Endothelial cell of umbilical vein (primary cell): ENCODE results near the gene NSFL1C. TPM values are rescaled to one million over a fixed set of nuclear protein-coding genes. Genes with fewer than 3 reads are reported as not detected.
A peak's percentile ranks its signal among the peaks of the same experiment; 100 is the strongest.

ENCODE experiments used
- BruUV-seq: library from RNA; stranded (reverse); fragments of 400-500 nt; replicated peaks from 2 replicates; lab custom pipeline; 2021; lab: Mats Ljungman, UMichigan
- CTCF ChIA-PET: fragments of 300-600, 350-600 bp; sonication (Branson Sonifier 250); formaldehyde crosslinking; loops from one replicate; lab custom pipeline; 2021; ENCODE audit warnings: antibody characterized with exemption, inconsistent platforms; lab: Charles Lee
- POLR2A ChIA-PET: fragments of 300-600, 350-600 bp; sonication (Branson Sonifier 250); formaldehyde crosslinking; loops from one replicate; lab custom pipeline; 2021; ENCODE audit warnings: antibody characterized with exemption, inconsistent platforms; lab: Charles Lee
- DNase-seq: peaks from one replicate; pipeline ENCODE4 v3.0.0-alpha.2; 2011; ENCODE audit warnings: low read depth, low spot score
- FAIRE-seq: peaks from 2 replicates; lab custom pipeline; 2011; peaks lifted over from hg19 to GRCh38; lab: Jason Lieb, UNC
- H2AFZ ChIP-seq: 2 replicates; pipeline ENCODE4 v1.6.0; 2012; ENCODE audit warnings: low read depth, low read length, control low read depth, inconsistent platforms
- H3K27ac ChIP-seq: 2 replicates; pipeline ENCODE4 v1.5.1; 2011; ENCODE audit warnings: low read depth, mild to moderate bottlenecking, control low read depth, low read length, moderate library complexity; ENCODE audit not compliant: insufficient read depth
- H3K27me3 ChIP-seq, 2 experiments: 2 replicates each; pipeline versions ENCODE4 v1.6.0 to v1.6.1; 2011; ENCODE audit warnings: low read length in 2 of 2, mixed read lengths in 1 of 2; ENCODE audit not compliant: control insufficient read depth in 2 of 2, insufficient read depth in 2 of 2
- H3K36me3 ChIP-seq, 2 experiments: 2 replicates in 1 of 2; 3 replicates in 1 of 2; pipeline ENCODE4 v1.5.1; 2011; ENCODE audit warnings: low read length in 2 of 2, mild to moderate bottlenecking in 1 of 2, moderate library complexity in 1 of 2; ENCODE audit not compliant: control insufficient read depth in 2 of 2, insufficient read depth in 2 of 2; ENCODE audit errors: extremely low read depth in 1 of 2
- H3K4me1 ChIP-seq: 3 replicates; pipeline ENCODE4 v1.5.1; 2011; ENCODE audit warnings: mild to moderate bottlenecking, low read length; ENCODE audit not compliant: control insufficient read depth, insufficient read depth; ENCODE audit errors: extremely low read depth
- H3K4me2 ChIP-seq: 2 replicates; pipeline ENCODE4 v1.6.1; 2011; ENCODE audit warnings: low read length, control low read depth, mixed read lengths; ENCODE audit not compliant: insufficient read depth
- H3K4me3 ChIP-seq, 3 experiments: fragments of 200-600 bp in 1 of 3; sonication (generic), shearing (Covaris generic) in 1 of 3; replicated peaks in 1 of 3; 2 replicates each; pipeline ENCODE4 v1.5.1; 2011 to 2016; ENCODE audit warnings: control low read depth in 3 of 3, low read length in 3 of 3, mild to moderate bottlenecking in 2 of 3, inconsistent platforms in 1 of 3, low read depth in 1 of 3, moderate library complexity in 1 of 3; ENCODE audit not compliant: insufficient read depth in 1 of 3
- H3K79me2 ChIP-seq: 2 replicates; pipeline ENCODE4 v1.6.0; 2012; ENCODE audit warnings: low read length, inconsistent platforms; ENCODE audit not compliant: control insufficient read depth, insufficient read depth
- H3K9ac ChIP-seq: replicated peaks from 2 replicates; pipeline ENCODE3; 2011; ENCODE audit warnings: low read length, control low read depth; ENCODE audit not compliant: insufficient read depth; ENCODE audit errors: extremely low read depth
- H3K9me1 ChIP-seq: replicated peaks from 3 replicates; pipeline ENCODE4 v1.6.0; 2011; ENCODE audit warnings: mild to moderate bottlenecking, low read length; ENCODE audit not compliant: control insufficient read depth, insufficient read depth; ENCODE audit errors: extremely low read depth
- H3K9me3 ChIP-seq: replicated peaks from 2 replicates; pipeline ENCODE4 v1.5.1; 2012; ENCODE audit warnings: low read length, inconsistent platforms; ENCODE audit not compliant: control insufficient read depth, insufficient read depth
- H4K20me1 ChIP-seq: replicated peaks from 2 replicates; pipeline ENCODE3; 2011; ENCODE audit warnings: mild to moderate bottlenecking, low read length; ENCODE audit not compliant: control insufficient read depth, insufficient read depth; ENCODE audit errors: extremely low read depth
- EZH2 ChIP-seq: IDR thresholded peaks from 2 replicates; pipeline ENCODE4 v1.6.1; 2012; ENCODE audit warnings: borderline replicate concordance, low read depth, mild to moderate bottlenecking, moderate library complexity, low read length, inconsistent platforms; ENCODE audit not compliant: severe bottlenecking
- FOS ChIP-seq: IDR thresholded peaks from 2 replicates; pipeline ENCODE4 v1.6.1; 2011; ENCODE audit warnings: mild to moderate bottlenecking, low read length, moderate library complexity, borderline replicate concordance; ENCODE audit not compliant: insufficient read depth
- GATA2 ChIP-seq: IDR thresholded peaks from 2 replicates; pipeline ENCODE4 v1.7.0; 2011; ENCODE audit warnings: low read depth, mild to moderate bottlenecking, moderate library complexity, mixed read lengths, low read length; ENCODE audit not compliant: insufficient read length, insufficient read depth
- JUN ChIP-seq: IDR thresholded peaks from 2 replicates; pipeline ENCODE4 v1.6.1; 2011; ENCODE audit warnings: borderline replicate concordance, low read depth; ENCODE audit not compliant: insufficient read length, insufficient read depth
- MAX ChIP-seq: IDR thresholded peaks from 2 replicates; pipeline ENCODE4 v1.6.1; 2011; ENCODE audit not compliant: insufficient read depth, insufficient read length
- POLR2A ChIP-seq: IDR thresholded peaks from 2 replicates; pipeline ENCODE4 v1.6.1; 2012; ENCODE audit warnings: low read depth, mild to moderate bottlenecking, control low read depth, low read length
- POLR2AphosphoS5 ChIP-seq: IDR thresholded peaks from 2 replicates; pipeline ENCODE4 v1.6.1; 2012; ENCODE audit warnings: low read depth, mild to moderate bottlenecking, control low read depth, low read length, moderate library complexity; ENCODE audit not compliant: insufficient read depth
- dilution Hi-C: fragments of 300-500 bp; cut with MboI; formaldehyde crosslinking; loops from one replicate; pipeline ENCODE4 v1.15.0; 2019; ENCODE audit warnings: low sequenced_read_pairs; ENCODE audit not compliant: extremely low pct_ligation_motif_present
- intact Hi-C: fragments of 100-400 bp; cut with micrococcal nuclease; formaldehyde crosslinking; loops from one replicate; pipeline ENCODE4 v1.10.0; 2022
- polyA plus RNA-seq, 4 experiments: library from polyadenylated mRNA; depleted of rRNA in 3 of 4; stranded (reverse) in 3 of 4; unstranded in 1 of 4; fragments of >200 nt; gene quantifications; 2 replicates each; pipeline versions ENCODE4 v1.2.1 to v1.2.3, GENCODE V29; 2011 to 2012; ENCODE audit warnings: missing spikeins in 1 of 4
- total RNA-seq: library from RNA; stranded (reverse); gene quantifications from 2 replicates; pipeline ENCODE4 v1.2.3, GENCODE V29; 2021

NSFL1C gene
- total and polyA plus RNA-seq, 2 donors (not counting 3 experiments of a cell fraction or from before 2014, with no cell fraction given): 27.3 to 95.7 TPM

- Histone ChIP-seq H3K4me3 (peak overlapping the region in 2 of 3 experiments; percentile 25 to 47), H3K9me1 (no peaks in the 10 kb centered on the region), H3K4me1 (peaks cover 31% of the 10 kb centered on the region), H3K9me3 (no peaks in the 10 kb centered on the region), H3K79me2 (no peaks in the 10 kb centered on the region), H3K27ac (peak overlapping the region; percentile 90), H4K20me1 (no peaks in the 10 kb centered on the region), H2AFZ (peak overlapping the region; percentile 21), H3K36me3 (no peaks in the 10 kb centered on the region), H3K4me2 (peak overlapping the region; percentile 86), H3K27me3 (peaks cover 0 to 2% of the 10 kb centered on the region in 2 experiments), H3K9ac (peak overlapping the region; percentile 85)
- no peak for DNase-seq
- BruUV-seq: TSS peak; percentile 59
- POLR2A ChIA-PET: no interaction called here
- no peak for TF ChIP-seq POLR2AphosphoS5
- TF ChIP-seq JUN: no peak
- TF ChIP-seq GATA2: no peak
- TF ChIP-seq MAX: no peak
- TF ChIP-seq EZH2: no peak
- TF ChIP-seq POLR2A: no peak
- no peak for TF ChIP-seq FOS
- FAIRE-seq: no peak
- intact Hi-C loops: loop anchor here (1.0 to 10.0 kb wide), 4 partner anchors 13 to 656 kb away; partner anchors contain the start of gene FAM110A
- dilution Hi-C loops: no loop called here
- CTCF ChIA-PET: interaction anchor here (0.7 to 5.7 kb wide), 9 partner anchors 8 to 286 kb away, joined by 3 to 77 read pairs (median 4); partner anchors contain the start of gene NSFL1C
These were observed 24.1 kb upstream of the NSFL1C start for GRCh38 chr20:1490643-1491195.
